Middle frontal gyrus (tissue), 1 donor: Measurements from ENCODE around the gene FRMD4A.

ENCODE experiments used
- DNase-seq: peaks from one replicate; pipeline ENCODE4 v3.0.0-alpha.2; 2015; ENCODE audit warnings: low spot score; ENCODE audit errors: extremely low spot score

The FRMD4A gene

DNA sequence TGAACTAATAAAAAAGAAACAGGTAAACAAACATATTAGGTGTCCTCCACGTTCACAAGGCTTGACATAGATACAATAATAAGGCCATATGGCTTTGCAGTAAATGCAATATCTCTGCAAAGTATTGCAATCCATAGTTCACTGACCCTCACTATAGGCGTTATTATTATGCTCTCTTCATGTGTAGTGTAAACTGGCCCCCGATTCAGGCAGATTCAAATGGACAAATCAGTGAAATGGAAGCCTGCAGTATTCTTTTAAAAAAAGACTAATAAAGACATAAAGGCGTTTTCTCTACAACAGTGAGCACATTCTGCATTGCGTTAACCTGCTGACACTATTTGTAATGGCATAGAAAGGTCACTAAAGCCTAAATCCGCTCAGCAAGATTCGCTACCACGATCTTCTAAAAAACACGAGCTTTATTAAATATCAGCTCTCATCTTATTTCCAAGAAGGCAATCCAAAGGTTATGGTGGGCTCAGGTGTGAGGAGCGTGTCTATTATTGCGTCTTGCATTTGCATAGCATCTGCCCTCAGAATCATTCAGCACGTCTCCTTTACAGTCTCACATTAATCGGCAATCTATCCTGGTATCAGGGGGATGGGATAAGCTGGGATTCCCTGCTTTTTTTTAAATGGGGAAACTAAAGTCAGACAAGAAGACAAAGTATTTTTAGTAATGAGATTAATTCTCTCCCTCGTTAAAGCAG, 36.2 kb downstream of the FRMD4A start:
- DNase-seq = no peak

DNA sequence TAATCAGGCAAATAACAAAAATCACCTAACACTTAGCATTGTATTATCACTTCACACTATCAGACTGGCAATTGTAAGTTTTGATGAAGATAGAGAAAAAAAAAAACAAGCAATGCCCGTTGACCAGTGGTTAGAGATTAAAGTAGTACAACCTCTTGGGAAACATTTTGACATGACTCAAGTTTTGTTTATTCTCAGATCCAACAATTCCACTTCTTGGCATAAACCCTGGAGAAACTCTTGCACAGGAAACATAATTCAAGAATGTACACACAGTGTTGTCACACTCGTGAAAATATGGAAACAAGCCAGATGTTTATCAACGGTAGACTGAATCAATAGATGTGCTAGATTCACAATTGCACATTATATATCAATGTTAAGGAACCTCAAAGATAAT, 37.2 kb downstream of the FRMD4A start:
- DNase-seq = no peak

DNA sequence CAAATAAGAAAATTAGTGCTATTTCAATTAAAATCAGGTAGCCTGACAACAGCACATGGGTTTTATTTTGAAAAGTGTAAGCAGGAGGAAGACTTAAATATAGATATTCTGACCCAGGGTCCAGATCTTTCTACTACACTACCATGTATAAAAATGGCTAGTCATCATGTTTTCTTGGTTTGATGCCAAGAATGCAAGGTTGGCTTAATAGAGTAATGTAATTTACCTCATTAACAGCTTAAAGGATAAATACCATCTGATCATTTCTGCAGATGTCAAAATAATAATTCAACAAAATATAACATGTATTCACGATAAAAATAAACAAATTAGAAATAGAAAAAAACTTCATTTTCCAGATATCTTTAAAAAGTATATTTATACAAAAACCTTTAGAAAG, 39.4 kb downstream of the FRMD4A start:
- DNase-seq = no peak

DNA sequence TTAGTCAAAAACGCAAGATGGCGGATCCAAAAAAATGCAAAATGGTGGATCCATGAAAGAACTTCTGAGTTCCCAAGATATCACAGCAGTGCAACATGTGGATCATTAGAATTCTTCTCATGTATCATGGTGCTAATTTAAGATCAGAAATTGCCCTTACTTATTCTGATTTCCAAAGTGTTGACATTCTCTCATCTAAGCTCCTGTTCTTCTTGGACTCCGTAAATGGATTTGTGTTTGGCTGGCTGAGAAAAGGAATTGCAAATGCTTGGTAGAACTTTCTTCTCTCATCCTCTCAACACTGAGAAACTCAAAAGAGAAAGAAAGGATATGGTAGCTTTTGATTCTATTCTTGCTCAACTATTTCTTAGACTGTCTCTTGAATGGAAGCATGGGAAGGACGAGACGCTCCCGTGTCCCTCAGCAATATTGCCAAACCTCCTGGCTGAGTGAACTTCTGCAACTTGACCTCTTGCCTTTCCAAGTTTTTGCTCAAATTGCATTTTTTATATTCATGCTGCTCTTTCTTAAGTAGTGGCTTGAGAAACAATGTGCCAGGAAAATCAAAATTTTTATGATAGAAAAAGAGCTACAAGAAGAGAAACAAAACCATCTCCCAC, 44.7 kb downstream of the FRMD4A start:
- no peak for DNase-seq

DNA sequence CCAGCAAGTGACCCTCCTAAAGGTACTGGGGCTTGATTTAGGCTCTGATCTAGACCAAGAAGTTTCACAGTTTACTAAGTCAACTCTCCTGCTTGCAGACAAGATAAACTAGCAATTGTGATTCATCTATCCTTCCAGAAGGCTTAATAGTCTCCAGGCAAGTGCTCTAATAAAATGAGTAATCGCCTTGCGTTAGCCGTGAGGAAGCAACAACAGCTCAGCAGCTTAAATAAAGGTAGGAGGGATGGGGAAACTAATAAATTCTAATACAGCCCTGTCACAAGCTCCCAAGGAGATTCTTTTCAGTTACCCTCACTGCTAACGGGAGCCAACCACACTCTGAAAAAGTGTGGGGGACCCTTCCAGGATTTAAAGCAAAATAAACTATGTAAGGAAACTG, 48.4 kb downstream of the FRMD4A start:
- DNase-seq = no peak

DNA sequence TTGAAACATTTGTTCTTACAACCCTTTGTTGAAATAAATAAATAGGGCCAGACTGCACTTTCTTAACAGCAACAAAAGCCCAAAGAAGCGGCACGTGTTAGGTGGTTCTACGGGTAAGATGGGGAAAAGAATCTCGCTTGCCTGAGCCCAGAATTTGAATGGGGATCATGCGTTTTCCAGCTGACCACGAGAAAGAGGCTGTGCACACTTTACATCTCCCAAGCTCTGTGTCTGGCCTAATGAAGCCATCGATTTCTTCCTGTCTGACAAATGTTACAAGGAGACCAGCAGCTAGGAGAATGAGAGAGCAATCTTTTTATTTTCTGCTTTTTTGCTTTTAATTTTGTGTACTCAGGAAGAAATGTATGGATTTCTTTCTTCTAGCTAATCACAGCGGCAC, 52.2 kb downstream of the FRMD4A start:
- no peak for DNase-seq

DNA sequence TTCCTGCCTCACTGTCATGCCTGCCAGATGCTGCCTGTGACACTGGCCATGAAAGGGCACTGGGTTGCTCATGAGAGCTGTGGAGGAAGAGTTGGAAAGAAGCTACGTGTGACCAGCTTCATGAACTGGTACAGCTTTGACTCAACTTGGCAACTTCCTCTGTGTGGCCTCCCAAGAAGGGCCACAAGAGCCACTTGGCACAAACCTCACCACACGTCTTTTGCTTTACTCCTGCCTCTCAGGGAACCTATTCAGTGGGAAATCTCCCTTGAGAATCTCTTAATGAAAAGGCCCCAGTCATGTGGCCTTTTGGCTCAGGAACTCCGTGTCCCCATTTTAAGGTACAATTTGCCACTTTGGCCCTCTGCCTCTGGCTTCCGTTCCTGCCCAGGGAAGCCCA, 54.5 kb downstream of the FRMD4A start:
- no peak for DNase-seq

DNA sequence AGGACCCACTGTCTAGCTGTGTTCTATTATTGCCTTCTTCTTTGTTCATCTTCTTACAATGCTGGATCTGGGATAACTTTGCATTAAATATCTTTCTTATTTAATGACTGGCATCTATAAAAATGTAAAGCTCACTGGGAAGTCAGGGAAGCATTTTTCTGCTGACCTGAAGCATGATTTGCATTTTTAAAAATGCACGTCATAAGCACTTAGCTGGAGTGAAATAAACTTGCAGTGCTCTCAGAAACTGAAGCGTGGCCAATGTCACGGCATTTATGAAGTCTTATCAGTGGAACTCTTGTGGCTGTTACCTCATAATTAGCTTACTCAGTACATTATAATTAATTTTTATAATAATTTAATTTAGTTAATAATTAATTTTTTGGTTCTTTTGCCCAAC, 59.1 kb downstream of the FRMD4A start:
- no peak for DNase-seq

DNA sequence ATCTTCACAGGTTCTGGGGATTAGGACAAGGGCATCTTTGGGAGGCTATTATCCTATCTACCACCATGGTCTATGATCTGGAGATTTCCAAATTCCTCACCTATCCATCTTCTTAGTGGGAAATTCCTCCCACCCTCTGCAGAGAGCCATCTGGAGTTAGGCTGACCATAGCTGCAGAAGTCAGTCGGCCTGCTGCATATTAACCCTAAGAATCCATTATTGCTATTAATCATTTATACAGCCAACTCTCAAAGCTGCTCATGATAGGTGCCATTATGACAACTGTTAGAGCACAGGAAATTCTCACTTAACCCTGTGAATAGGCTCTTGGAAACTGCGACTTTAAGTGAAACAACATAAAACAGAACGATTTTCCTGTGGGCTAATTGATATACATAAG, 60.4 kb downstream of the FRMD4A start:
- DNase-seq = no peak

DNA sequence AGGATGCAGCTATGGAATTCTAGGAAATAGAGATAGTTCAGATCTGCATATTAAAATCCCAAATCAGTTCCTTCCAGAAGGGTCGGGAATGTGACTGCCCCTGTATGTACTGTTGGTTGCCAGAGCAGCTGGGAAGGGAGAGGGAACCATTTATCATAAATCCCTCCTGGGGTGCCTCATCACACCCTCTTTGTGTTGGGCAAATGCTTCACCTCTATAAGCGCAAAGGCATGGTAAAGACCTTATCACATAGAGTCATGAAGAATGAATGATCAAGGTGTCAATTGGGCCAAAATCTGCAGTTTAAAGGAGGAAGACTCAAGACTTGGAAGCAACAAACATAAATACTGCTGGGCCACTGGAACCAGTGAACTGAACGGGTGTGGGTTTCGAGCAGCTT, 65.0 kb downstream of the FRMD4A start:
- no peak for DNase-seq

DNA sequence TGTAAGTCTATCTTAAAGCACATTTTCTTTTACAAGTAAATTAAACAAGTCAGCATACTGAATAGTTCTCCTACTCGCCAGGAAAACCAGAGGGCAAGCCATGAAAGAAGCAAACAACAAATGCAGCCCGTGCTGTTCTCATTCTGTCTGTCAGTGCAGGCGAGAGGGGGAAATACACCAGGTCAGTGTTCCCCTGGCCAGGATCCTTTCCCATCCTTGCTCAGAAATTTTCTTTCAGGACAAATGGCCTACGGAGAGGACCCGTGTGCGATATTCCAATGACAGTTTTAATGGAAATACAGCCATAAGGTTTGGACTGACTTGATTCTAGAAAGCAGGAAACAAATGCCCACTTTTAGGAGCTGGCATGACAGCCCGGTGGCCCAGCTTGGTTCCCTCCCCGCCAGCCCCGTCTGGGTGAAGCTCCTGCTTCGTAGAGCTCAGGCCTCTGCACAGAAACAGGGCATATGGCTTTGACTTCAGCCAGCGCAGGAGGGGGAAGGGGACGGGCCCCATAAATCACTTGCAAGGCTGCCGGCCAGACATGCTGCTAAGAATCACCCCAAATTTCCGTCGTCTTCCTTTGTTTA, 67.8 kb downstream of the FRMD4A start:
- no peak for DNase-seq

DNA sequence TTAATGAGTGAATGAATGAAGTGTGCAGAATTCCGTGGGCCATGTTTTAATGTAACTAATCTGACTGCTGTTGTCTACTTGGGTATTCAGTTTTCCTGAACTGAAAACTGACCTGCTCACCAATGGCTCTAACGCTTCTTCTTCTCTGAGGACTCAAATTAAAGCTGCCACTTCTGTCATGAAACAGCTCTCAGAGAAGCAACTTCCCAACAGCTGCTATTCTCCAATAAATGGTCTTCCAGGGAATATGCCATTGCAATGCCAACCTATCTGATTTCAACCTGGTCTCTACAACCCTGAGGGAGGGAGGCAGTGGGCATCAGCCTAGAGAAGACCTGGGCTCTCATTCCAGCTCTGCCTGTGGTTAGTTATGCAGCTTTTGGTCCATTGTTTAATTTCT, 69.4 kb downstream of the FRMD4A start:
- DNase-seq = no peak

DNA sequence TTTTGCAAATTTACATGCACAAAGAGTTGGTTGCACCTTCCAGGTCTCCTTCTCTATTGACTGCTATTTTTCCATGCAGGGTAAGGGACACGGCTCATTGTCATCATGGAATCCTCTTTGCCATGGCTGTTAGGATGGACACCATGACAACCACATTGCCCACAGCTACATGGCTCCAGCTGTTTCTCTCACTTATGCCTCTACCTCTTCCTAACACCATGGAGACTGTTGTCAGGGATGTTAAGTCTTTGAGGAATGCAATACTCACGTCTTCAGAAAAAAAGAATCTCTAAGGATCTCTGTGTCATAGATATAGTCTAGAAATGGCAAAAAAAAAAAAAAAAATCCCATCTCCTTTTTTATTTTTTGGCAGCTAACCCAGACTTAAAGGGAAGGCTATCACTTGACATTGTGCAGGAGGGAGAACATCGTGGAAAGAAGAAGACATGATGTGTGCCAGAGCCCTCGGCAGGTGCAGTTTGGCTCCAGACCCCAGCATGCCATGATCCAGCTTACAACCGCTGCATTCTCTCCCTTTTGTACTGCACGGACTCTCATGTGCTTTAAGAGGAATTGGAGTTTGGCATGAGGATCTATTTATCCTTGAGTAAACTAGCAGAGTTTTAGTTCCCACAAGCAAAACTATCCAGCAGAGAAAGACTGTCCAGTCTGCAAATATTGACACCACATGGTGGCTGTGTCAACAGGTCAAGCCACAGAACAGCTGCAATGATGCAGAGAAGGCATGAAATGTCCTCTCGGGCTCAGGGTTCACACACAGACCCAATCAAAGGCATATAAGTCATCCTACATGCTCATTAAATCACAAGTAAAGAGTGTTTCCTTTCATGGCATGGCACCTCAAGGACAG, 70.8 kb downstream of the FRMD4A start:
- no peak for DNase-seq

DNA sequence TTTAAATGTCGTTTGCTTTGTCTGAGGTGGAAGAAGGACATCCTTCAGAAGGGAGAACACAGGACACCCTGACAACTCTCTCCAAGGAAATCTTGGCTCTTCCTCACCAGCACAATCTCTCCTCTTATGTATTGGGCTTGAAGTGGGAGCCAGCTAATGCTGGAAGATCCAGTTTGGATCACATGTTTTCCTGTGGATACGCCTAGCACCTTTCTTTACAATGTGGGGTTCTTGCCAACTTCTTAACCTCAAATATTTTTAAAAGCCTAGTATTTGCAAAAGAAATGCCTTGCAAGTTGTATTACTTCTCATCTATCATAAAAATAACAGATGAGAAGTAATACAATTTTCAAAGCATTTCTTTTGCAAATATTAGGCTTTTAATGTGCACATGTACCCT, 76.4 kb downstream of the FRMD4A start:
- DNase-seq = no peak

DNA sequence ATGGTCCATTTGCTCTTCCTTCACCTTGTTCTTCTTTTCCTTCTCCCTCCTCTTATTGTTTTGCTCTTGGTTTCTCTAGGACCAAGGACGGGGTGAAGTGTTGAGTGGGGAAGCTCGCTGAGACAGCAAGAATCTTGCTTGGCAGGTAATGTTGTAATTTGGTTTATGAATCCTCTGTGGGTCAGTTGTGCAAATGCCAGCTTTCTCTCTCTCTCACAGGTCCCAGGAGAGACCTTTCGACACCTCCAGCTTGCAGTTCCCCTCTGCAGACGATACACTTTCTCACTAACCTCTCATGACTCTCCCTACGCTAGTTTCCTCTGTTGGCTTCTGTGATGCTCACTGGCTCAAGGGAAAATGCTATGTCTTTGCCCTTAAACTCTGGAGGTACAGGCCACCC, 77.0 kb downstream of the FRMD4A start:
- no peak for DNase-seq

DNA sequence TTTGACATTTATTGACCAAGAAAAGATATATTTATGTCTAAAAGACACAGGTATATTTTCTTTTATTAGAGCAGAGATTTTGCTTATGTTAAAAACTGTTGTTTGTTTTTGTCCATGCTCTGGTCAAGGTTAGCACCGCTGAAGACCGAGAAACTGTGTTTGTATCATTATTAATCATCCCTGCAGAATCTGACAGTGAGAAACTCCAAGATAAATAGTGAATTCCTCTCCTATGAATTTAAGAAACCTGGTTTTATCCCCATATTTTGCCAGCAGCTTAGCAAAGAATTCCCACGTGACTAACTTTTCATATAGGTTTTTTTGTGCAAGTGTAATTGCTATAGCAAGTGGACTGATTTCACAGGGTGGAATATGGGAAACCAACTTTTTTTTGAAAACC, 77.6 kb downstream of the FRMD4A start:
- DNase-seq = no peak

DNA sequence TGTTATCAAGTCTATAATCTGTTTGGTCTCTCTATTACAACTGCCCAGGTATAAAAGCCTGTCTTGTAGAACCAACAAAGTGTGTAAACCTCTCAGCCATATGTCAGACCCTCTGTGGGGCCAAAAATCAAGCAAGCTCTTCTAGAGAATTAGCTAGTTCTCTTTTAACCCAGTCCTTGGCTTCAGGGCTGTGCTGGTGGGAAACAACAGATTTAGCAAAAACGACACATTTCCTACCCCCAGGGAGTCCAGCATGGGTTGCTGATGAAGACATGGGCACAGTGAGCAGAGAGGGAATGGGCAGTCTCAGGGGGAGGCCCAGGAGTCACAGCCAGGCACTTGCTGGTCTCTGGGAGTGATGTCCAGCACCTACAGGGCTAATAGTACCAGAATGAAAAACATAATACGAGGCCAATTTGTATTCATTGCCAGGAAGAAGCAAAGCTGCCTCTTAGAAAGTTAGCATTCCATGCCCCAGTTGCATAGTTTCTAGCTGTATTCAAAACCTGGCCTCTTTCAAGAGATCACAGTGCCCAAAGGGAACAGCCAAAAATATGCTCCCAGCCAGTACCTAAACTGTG, 80.1 kb downstream of the FRMD4A start:
- DNase-seq = no peak

DNA sequence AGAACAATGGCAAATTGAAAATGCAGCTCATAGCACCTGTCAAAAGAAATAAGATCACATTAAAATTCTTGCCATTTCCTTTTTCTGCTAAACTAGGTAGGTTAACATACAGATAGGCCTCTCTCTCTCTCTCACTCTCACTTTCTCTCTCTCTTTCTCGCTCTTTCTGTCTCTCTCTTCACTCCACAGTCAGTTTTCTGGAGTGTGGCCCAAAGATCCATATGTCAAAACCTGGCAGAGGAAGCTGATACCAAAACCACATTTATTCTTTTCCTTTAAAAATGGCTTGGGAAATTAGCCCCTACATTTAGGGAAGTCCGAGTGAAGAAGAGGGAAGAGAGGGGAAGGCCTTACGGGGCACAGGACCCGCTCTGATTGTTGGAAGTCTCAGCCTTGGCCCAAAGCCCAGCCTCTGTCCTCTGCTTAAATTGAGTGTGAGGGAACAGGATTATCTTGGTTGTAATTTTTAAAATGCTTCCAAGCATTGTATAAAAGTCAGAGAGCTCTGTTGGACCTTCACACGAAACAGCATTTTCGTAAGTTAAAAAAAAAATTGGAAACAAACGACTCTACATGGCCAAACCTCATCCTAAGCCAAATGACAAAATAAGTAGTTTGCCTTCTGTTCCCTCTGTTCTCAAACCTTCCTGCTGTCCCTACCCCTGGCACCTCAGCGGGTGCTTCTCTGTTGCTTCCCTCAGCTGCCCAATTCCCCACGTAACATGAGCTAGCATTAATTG, 83.2 kb downstream of the FRMD4A start:
- no peak for DNase-seq

DNA sequence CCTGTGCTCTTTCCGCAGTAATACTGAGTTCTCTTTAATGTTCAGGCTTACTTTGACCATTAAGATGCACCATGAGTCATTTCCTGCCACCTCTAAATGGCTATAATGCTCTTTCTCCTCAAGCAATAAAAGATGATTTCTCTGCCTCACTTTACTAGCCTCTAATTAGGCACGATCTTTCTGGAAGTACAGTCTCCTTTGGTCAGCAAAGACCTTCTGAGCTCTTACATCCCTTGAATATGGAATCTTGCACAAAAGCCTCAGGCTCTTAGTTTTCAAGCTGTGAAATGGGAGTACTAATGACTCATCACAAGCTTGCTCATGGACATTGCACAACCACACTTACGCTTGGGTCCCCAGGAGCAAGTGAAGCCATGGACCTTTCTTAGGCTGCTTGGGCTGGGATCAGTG, 85.9 kb downstream of the FRMD4A start:
- no peak for DNase-seq

DNA sequence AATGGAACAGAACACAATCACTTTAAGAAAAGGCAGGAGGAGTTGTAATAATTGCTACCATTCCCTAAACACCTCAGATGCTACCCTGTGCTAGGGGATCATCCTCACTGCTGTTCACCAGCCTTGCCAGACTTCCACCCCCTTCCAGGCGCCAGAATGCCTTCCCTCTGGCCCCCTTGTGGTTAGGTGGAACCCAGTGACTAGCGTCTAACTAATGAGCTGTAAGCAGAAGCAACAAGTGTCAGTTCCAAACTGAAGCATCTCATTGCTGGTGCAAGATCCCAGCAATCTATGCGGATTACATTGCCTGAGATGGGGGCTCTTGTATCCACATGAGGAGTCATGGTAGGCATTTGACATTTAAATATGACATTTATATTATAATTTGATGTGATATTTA, 86.6 kb downstream of the FRMD4A start:
- DNase-seq = no peak

DNA sequence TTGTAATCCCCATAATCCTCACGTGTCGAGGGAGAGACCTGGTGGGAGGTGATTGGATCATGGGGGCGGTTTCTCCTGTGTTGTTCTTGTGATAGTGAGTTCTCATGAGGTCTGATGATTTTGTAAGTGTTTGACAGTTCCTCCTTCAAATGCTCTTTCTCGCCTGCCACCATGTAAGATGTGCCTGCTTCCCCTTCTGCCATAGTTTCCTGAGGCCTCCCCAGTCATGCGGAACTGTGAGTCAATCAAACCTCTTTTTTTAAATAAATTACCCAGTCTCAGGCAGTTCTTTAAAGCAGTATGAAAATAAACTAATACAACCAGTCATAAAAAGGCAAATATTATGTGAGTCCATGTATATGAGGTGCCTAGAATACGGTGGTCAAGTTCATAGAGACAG, 87.5 kb downstream of the FRMD4A start:
- DNase-seq = no peak
